HT-29 (cell line): ENCODE results near the gene PCDHB7. TPM values are rescaled to one million over a fixed set of nuclear protein-coding genes. Genes with fewer than 3 reads are reported as not detected.
"Not testable (repeated sequence)": the region's sequence is repeated elsewhere in the genome, so short reads cannot be mapped to it uniquely, and the experiment has no call there.

ENCODE experiments used
- DNase-seq: peaks from one replicate; pipeline ENCODE4 v3.0.0-alpha.2; 2015; ENCODE audit warnings: low spot score
- total RNA-seq: library from RNA; depleted of rRNA; stranded (reverse); fragments of >200 nt; shearing (Covaris generic); gene quantifications from 2 replicates; pipeline ENCODE4 v1.2.3, GENCODE V29; 2014; rRNA removed

PCDHB7 gene
- total RNA-seq, 1 experiment from 2014 or later: 0.05 TPM

GRCh38 chr5:141223112-141223783, 50.8 kb downstream of the PCDHB7 start, which contains the start of gene PCDHB14:
TSS of gene PCDHB14 (plus strand) at chr5:141223343. CDS start at chr5:141223506, 163 bp downstream.
- DNase-seq: peak; percentile 52

GRCh38 chr5:141224844-141225243, 52.4 kb downstream of the PCDHB7 start:
- not testable (repeated sequence) for DNase-seq

- not testable (repeated sequence) for DNase-seq
Observed at GRCh38 chr5:141225421-141225820, 53.0 kb downstream of the PCDHB7 start.

Other genes starting within 250 kb of the PCDHB7 start
- gene PCDHAC1, start 246.3 kb upstream of the PCDHB7 start, total RNA-seq: not detected in 2 replicates
- gene PCDHAC2, start 206.2 kb upstream of the PCDHB7 start, total RNA-seq: 0.03 and 0.10 TPM in 2 replicates
- not detected in 2 replicates for gene PCDHB1, start 121.3 kb upstream of the PCDHB7 start, total RNA-seq
- gene PCDHB2, start 78.0 kb upstream of the PCDHB7 start, total RNA-seq: 0.13 TPM in 1 of 2 replicates, not detected in the other
- gene PCDHB3, start 72.2 kb upstream of the PCDHB7 start, total RNA-seq: 0.03 TPM in 1 of 2 replicates, not detected in the other
- gene PCDHB4, start 50.8 kb upstream of the PCDHB7 start, total RNA-seq: not detected in 2 replicates
- gene PCDHB5, start 37.4 kb upstream of the PCDHB7 start, total RNA-seq: not detected in 2 replicates
- gene PCDHB6, start 22.6 kb upstream of the PCDHB7 start, total RNA-seq: not detected in 2 replicates
- 0.16 TPM in 1 of 2 replicates, not detected in the other for gene PCDHB8, start 5.1 kb downstream of the PCDHB7 start, total RNA-seq
- 0.05 and 0.69 TPM in 2 replicates for gene PCDHB16, start 9.7 kb downstream of the PCDHB7 start, total RNA-seq
- 0.03 and 0.25 TPM in 2 replicates for gene PCDHB9, start 14.5 kb downstream of the PCDHB7 start, total RNA-seq
- gene PCDHB10, start 19.7 kb downstream of the PCDHB7 start, total RNA-seq: 0.05 TPM in 1 of 2 replicates, not detected in the other
- 0.23 TPM in 1 of 2 replicates, not detected in the other for gene PCDHB11, start 27.0 kb downstream of the PCDHB7 start, total RNA-seq
- gene PCDHB12, start 36.1 kb downstream of the PCDHB7 start, total RNA-seq: 0.13 and 0.18 TPM in 2 replicates
- gene PCDHB13, start 41.3 kb downstream of the PCDHB7 start, total RNA-seq: 0.05 and 0.15 TPM in 2 replicates
- 0.18 and 0.31 TPM in 2 replicates for gene PCDHB14, start 50.7 kb downstream of the PCDHB7 start, total RNA-seq
- 0.05 and 0.20 TPM in 2 replicates for gene PCDHB15, start 72.8 kb downstream of the PCDHB7 start, total RNA-seq
- 0.33 TPM in 1 of 2 replicates, not detected in the other for gene SLC25A2, start 131.4 kb downstream of the PCDHB7 start, total RNA-seq
- 36.5 and 44.4 TPM in 2 replicates for gene TAF7, start 148.1 kb downstream of the PCDHB7 start, total RNA-seq
- 0.21 and 0.61 TPM in 2 replicates for gene PCDHGA1, start 157.9 kb downstream of the PCDHB7 start, total RNA-seq
- gene PCDHGA2, start 166.1 kb downstream of the PCDHB7 start, total RNA-seq: 0.03 and 0.05 TPM in 2 replicates
- gene PCDHGA3, start 171.2 kb downstream of the PCDHB7 start, total RNA-seq: 0.10 TPM in 1 of 2 replicates, not detected in the other
- 0.10 and 0.23 TPM in 2 replicates for gene PCDHGB1, start 177.5 kb downstream of the PCDHB7 start, total RNA-seq
- 0.05 TPM in 1 of 2 replicates, not detected in the other for gene PCDHGA4, start 182.4 kb downstream of the PCDHB7 start, total RNA-seq
- gene PCDHGB2, start 187.3 kb downstream of the PCDHB7 start, total RNA-seq: 0.26 TPM in 1 of 2 replicates, not detected in the other
- 0.13 TPM in 2 replicates for gene PCDHGA5, start 191.5 kb downstream of the PCDHB7 start, total RNA-seq
- gene PCDHGB3, start 197.6 kb downstream of the PCDHB7 start, total RNA-seq: 0.41 and 0.47 TPM in 2 replicates
- gene PCDHGA6, start 201.2 kb downstream of the PCDHB7 start, total RNA-seq: 0.21 and 0.48 TPM in 2 replicates
- gene PCDHGA7, start 210.1 kb downstream of the PCDHB7 start, total RNA-seq: 0.03 TPM in 1 of 2 replicates, not detected in the other
- 0.05 TPM in 1 of 2 replicates, not detected in the other for gene PCDHGB4, start 215.1 kb downstream of the PCDHB7 start, total RNA-seq
- 0.10 TPM in 1 of 2 replicates, not detected in the other for gene PCDHGA8, start 220.0 kb downstream of the PCDHB7 start, total RNA-seq
- not detected in 2 replicates for gene PCDHGB5, start 225.3 kb downstream of the PCDHB7 start, total RNA-seq
- 0.31 and 0.50 TPM in 2 replicates for gene PCDHGA9, start 230.1 kb downstream of the PCDHB7 start, total RNA-seq
- gene PCDHGB6, start 235.4 kb downstream of the PCDHB7 start, total RNA-seq: 0.18 and 0.33 TPM in 2 replicates
- gene PCDHGA10, start 240.3 kb downstream of the PCDHB7 start, total RNA-seq: 2.8 and 4.3 TPM in 2 replicates
- 0.66 and 2.1 TPM in 2 replicates for gene PCDHGB7, start 245.0 kb downstream of the PCDHB7 start, total RNA-seq
- gene PCDHGA11, start 248.4 kb downstream of the PCDHB7 start, total RNA-seq: 0.13 and 0.64 TPM in 2 replicates